AG09319 (cell line): Measurements from ENCODE around the gene PRR29.
"Not testable (repeated sequence)": the region's sequence is repeated elsewhere in the genome, so short reads cannot be mapped to it uniquely, and the experiment has no call there.

Experiments used
- DNase-seq: peaks from one replicate; pipeline ENCODE4 v3.0.0-alpha.2; 2010; ENCODE audit warnings: low read depth; ENCODE audit errors: extremely low read depth
- TF ChIP-seq, protein P1 (sequence below): IDR thresholded peaks from 2 replicates; pipeline ENCODE4 v1.5.1; 2011; ENCODE audit warnings: low read depth, mild to moderate bottlenecking, inconsistent platforms, low read length, moderate library complexity

PRR29 gene

DNA sequence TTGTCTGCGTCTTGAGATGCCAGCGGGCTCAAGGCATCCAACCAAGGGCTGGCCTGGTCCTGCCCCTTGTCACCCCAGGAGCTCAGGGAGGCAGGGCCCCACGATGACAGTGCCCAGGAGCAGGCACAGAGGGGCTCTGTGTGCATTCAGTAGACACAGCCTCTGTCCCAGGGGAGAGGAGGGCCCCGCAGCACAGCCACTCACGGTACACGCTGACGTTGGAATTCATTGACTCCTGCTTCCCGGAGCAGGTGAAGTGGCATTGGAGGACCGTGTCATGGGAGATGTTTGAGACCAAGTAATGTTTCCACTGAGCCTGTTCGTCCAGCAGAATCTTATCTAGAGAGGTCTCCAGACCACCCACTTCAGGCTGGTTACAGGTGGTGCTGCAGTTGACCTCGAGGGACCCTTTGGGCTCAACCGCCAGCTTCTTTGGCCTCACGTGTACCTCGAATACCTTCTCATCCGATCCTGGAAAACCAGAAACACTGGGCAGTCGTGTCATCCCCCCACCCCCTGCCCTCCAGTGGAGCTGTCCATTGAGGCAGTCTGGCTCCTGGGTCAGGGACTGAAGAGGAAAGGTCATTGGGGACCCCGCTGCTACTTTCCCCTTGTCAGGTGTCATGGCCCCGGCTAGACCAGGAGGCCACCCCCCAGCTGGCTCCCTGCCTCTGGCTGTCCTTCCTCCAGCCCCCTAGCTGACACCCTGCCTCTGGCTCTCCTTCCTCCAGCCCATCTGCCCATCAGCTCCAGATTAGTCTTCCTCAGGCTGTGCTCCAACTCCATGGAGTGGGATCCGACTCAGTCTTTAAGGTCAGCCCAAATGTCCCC lies 7.0 kb downstream of the PRR29 start:
- no peak for DNase-seq
- TF ChIP-seq, protein P1, sequence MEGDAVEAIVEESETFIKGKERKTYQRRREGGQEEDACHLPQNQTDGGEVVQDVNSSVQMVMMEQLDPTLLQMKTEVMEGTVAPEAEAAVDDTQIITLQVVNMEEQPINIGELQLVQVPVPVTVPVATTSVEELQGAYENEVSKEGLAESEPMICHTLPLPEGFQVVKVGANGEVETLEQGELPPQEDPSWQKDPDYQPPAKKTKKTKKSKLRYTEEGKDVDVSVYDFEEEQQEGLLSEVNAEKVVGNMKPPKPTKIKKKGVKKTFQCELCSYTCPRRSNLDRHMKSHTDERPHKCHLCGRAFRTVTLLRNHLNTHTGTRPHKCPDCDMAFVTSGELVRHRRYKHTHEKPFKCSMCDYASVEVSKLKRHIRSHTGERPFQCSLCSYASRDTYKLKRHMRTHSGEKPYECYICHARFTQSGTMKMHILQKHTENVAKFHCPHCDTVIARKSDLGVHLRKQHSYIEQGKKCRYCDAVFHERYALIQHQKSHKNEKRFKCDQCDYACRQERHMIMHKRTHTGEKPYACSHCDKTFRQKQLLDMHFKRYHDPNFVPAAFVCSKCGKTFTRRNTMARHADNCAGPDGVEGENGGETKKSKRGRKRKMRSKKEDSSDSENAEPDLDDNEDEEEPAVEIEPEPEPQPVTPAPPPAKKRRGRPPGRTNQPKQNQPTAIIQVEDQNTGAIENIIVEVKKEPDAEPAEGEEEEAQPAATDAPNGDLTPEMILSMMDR = no peak

- no peak for DNase-seq
- TF ChIP-seq, protein P1 = no peak
Measured at GRCh38 chr17:64005734-64006167, 7.6 kb downstream of the PRR29 start.

DNA sequence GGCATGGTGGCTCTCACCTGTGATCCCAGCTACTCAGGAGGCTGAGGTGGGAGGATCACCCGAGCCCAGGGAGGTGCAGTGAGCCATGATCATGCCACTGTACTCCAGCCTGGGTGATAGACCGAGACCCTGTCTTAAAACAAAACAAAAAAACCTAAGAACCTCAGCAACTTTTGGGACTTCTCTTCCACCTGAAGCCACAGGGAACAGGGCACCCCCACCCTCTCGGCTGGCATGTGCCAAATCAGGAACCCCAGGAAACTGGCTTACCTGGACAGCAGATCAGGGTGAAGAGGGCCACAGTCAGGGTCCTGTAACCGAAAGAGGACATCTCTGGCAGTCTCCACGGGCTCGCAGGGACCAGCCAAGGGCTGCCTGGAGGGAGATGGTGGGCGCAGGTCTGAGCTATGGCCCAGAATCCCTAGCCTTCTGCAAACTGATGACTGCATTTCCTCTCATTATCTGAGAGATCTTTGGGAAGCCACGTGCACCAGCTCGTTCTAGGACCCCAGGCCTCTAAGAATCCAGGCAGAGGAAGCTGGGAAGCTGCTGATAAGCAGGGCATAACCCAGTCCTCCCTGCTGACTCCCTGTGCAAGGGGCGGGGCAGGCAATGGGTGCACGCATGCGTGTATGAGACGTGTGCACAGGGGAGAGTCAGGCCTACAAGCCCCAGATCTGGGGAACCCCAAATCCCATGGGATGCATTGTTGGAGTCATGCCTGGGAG lies 8.4 kb downstream of the PRR29 start:
- TF ChIP-seq, protein P1 = no peak
- no peak for DNase-seq

DNA sequence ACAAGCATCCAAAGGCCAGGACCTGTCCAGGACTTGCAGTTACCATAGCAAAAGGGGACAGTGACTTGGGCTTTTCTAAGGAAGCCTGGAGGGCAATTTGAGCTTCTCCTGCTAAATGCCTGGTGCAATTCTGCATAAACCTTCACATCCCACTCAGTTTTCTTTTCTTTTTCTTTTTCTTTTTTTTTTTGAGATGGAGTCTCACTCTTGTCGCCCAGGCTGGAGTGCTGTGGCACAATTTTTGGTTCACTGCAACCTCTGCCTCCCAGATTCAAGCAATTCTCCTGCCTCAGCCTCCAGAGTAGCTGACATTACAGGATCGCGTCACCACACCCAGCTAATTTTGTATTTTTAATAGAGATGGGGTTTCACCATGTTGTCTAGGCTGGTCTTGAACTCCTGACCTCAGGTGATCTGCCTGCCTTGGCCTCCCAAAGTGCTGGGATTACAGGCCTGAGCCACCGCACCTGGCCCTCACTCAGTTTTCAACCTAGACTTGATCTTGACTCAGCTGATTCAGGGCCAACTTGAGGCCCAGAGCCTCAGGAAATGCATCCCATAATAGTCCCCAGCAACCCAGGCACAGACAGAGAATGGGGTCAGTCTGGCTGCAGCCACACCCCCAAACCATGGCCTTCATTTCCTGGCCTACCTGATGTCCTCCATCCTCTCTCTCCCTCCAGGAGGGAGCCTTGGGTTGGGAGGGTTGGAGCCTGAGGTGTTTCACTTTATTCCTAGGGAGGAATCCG lies 9.1 kb downstream of the PRR29 start:
- not testable (repeated sequence) for DNase-seq

- TF ChIP-seq, protein P1 = no peak
- no peak for DNase-seq
Measured at GRCh38 chr17:64007838-64008282, 9.7 kb downstream of the PRR29 start.

GRCh38 chr17:64008346-64008745 lies 10.2 kb downstream of the PRR29 start:
- DNase-seq = no peak
- TF ChIP-seq, protein P1 = no peak

- TF ChIP-seq, protein P1 = no peak
- no peak for DNase-seq
Measured at GRCh38 chr17:64008830-64009229, 10.7 kb downstream of the PRR29 start.
